ENCODE data around the gene PCGF6. TPM values are rescaled to one million over a fixed set of nuclear protein-coding genes. Genes with fewer than 3 reads are reported as not detected.
"Not testable (repeated sequence)": the region's sequence is repeated elsewhere in the genome, so short reads cannot be mapped to it uniquely, and the experiment has no call there.

The PCGF6 gene
- total and polyA plus RNA-seq, 8 donors: 5.6 to 51.0 (median 13.2) TPM; not detected in 1

GRCh38 chr10:103355906-103356599 is 5.1 kb upstream of the PCGF6 start:
- Histone ChIP-seq H3K4me1 (peaks cover 0 to 7% (median 2%) of the 10 kb centered on the region in 4 donors), H3K27me3 (no peaks in the 10 kb centered on the region), H3K4me3 (no peak overlapping the region), H3K36me3 (no peaks in the 10 kb centered on the region), H3K27ac (no peak overlapping the region), H3K9me3 (no peaks in the 10 kb centered on the region)
- intact Hi-C loops (cut with DNase I; ENCODE audit: low total_unique reads): no loop called here
- WGBS, 5 donors: 70 to 86% (median 77%) methylated on average over 5 of the region's 5 CpGs
- no peak for DNase-seq
- TF ChIP-seq POLR2AphosphoS5 (IDR thresholded peaks at IDR 0.05) (no peak), EP300 (IDR thresholded peaks at IDR 0.05) (no peak), POLR2A (IDR thresholded peaks at IDR 0.05) (no peak)
- TF ChIP-seq, protein P1, sequence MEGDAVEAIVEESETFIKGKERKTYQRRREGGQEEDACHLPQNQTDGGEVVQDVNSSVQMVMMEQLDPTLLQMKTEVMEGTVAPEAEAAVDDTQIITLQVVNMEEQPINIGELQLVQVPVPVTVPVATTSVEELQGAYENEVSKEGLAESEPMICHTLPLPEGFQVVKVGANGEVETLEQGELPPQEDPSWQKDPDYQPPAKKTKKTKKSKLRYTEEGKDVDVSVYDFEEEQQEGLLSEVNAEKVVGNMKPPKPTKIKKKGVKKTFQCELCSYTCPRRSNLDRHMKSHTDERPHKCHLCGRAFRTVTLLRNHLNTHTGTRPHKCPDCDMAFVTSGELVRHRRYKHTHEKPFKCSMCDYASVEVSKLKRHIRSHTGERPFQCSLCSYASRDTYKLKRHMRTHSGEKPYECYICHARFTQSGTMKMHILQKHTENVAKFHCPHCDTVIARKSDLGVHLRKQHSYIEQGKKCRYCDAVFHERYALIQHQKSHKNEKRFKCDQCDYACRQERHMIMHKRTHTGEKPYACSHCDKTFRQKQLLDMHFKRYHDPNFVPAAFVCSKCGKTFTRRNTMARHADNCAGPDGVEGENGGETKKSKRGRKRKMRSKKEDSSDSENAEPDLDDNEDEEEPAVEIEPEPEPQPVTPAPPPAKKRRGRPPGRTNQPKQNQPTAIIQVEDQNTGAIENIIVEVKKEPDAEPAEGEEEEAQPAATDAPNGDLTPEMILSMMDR (IDR thresholded peaks at IDR 0.05): no peak

GRCh38 chr10:103354567-103354966 is 3.6 kb upstream of the PCGF6 start:
- peaks cover 0 to 15% (median 11%) of the 10 kb centered on the region in 4 donors for H3K4me1 ChIP-seq
- intact Hi-C loops (cut with DNase I; ENCODE audit: low total_unique reads); DNase-seq; H3K27ac ChIP-seq; H3K27me3 ChIP-seq; H3K4me3 ChIP-seq; H3K9me3 ChIP-seq; H3K36me3 ChIP-seq: not testable (repeated sequence)
- WGBS, 5 donors: 89 to 96% (median 90%) methylated on average over 4 of the region's 4 CpGs

GRCh38 chr10:103353281-103353680 is 2.3 kb upstream of the PCGF6 start:
- Histone ChIP-seq H3K27ac (no peak overlapping the region), H3K4me1 (peaks cover 0 to 26% (median 15%) of the 10 kb centered on the region in 4 donors), H3K27me3 (no peaks in the 10 kb centered on the region), H3K9me3 (no peaks in the 10 kb centered on the region), H3K36me3 (peaks cover 0 to 6% (median 5%) of the 10 kb centered on the region in 4 donors), H3K4me3 (no peak overlapping the region)
- DNase-seq: no peak
- 29 to 54% (median 46%) methylated on average over 2 of the region's 2 CpGs for WGBS, 5 donors
- intact Hi-C loops (cut with DNase I; ENCODE audit: low total_unique reads): no loop called here
- TF ChIP-seq EP300 (IDR thresholded peaks at IDR 0.05) (no peak), POLR2A (IDR thresholded peaks at IDR 0.05) (no peak), POLR2AphosphoS5 (IDR thresholded peaks at IDR 0.05) (no peak)
- TF ChIP-seq, protein P1 (IDR thresholded peaks at IDR 0.05): no peak

GRCh38 chr10:103350175-103350516 is 794 bp downstream of the PCGF6 start:
- DNase-seq: no peak
- WGBS, 5 donors: 47 to 54% (median 50%) methylated on average over 14 to 16 of the region's 16 CpGs
- Histone ChIP-seq H3K27me3 (no peaks in the 10 kb centered on the region), H3K9me3 (no peaks in the 10 kb centered on the region), H3K4me3 (peak overlapping the region; percentile 72 to 80 (median 74)), H3K27ac (peak overlapping the region; percentile 73 to 89 (median 81)), H3K36me3 (peaks cover 16 to 37% (median 36%) of the 10 kb centered on the region in 4 donors), H3K4me1 (peaks cover 0 to 26% (median 15%) of the 10 kb centered on the region in 4 donors)
- intact Hi-C loops (cut with DNase I; ENCODE audit: low total_unique reads): no loop called here
- no peak for TF ChIP-seq POLR2AphosphoS5 (IDR thresholded peaks at IDR 0.05)
- TF ChIP-seq EP300 (IDR thresholded peaks at IDR 0.05): no peak
- TF ChIP-seq, protein P1 (IDR thresholded peaks at IDR 0.05): no peak
- TF ChIP-seq POLR2A (IDR thresholded peaks at IDR 0.05): no peak

GRCh38 chr10:103336370-103336769 is 14.6 kb downstream of the PCGF6 start:
- Histone ChIP-seq H3K27me3 (no peaks in the 10 kb centered on the region), H3K36me3 (peaks cover 13 to 81% (median 76%) of the 10 kb centered on the region in 4 donors), H3K4me3 (no peak overlapping the region), H3K27ac (no peak overlapping the region), H3K9me3 (no peaks in the 10 kb centered on the region), H3K4me1 (no peaks in the 10 kb centered on the region)
- intact Hi-C loops (cut with DNase I; ENCODE audit: low total_unique reads): no loop called here
- WGBS, 5 donors: 93 to 97% (median 96%) methylated on average over 4 of the region's 4 CpGs
- DNase-seq: no peak
- no peak for TF ChIP-seq POLR2AphosphoS5 (IDR thresholded peaks at IDR 0.05)
- no peak for TF ChIP-seq EP300 (IDR thresholded peaks at IDR 0.05)
- no peak for TF ChIP-seq POLR2A (IDR thresholded peaks at IDR 0.05)
- TF ChIP-seq, protein P1 (IDR thresholded peaks at IDR 0.05): no peak
